GM12891 (cell line): ENCODE results near the gene SMYD1.

Source experiments
- PAX5 ChIP-seq: IDR thresholded peaks from 2 replicates; pipeline ENCODE4 v1.6.1; 2011; ENCODE audit warnings: low read length, moderate library complexity, mild to moderate bottlenecking; ENCODE audit not compliant: insufficient read depth, severe bottlenecking
- POLR2A ChIP-seq: IDR thresholded peaks from 2 replicates; pipeline ENCODE4 v1.6.1; 2011; ENCODE audit warnings: low read depth, low read length, control low read depth
- POLR2AphosphoS5 ChIP-seq: IDR thresholded peaks from 2 replicates; pipeline ENCODE4 v1.6.1; 2011; ENCODE audit warnings: low read depth, low read length, control low read depth
- POU2F2 ChIP-seq: IDR thresholded peaks from 2 replicates; pipeline ENCODE4 v1.6.1; 2011; ENCODE audit warnings: low read depth, mild to moderate bottlenecking, control low read depth, low read length, moderate library complexity
- SPI1 ChIP-seq: IDR thresholded peaks from 2 replicates; pipeline ENCODE4 v1.6.1; 2011; ENCODE audit warnings: low read depth, low read length, control low read depth
- TAF1 ChIP-seq: IDR thresholded peaks from 2 replicates; pipeline ENCODE4 v1.6.1; 2011; ENCODE audit warnings: low read depth, low read length, control low read depth

- TF ChIP-seq POLR2A (no peak), POLR2AphosphoS5 (no peak), TAF1 (no peak), SPI1 (no peak), PAX5 (no peak), POU2F2 (no peak)
Observed at GRCh38 chr2:88113069-88113468, 45.4 kb downstream of the SMYD1 start.
